Mesenchymal stem cell (in vitro differentiated cells and primary cell): ENCODE data around the gene PPP2R5D.

Experiments used
- DNase-seq: peaks from one replicate; pipeline ENCODE4 v3.0.0-alpha.2; 2013
- H2AFZ ChIP-seq: one replicate; pipeline ENCODE4 v1.6.1; 2013; ENCODE audit warnings: low read depth, mild to moderate bottlenecking, control low read depth, inconsistent platforms, low read length, moderate library complexity
- H2AK5ac ChIP-seq: 2 replicates; pipeline ENCODE4 v1.6.1; 2013; ENCODE audit warnings: low read length, moderate library complexity, mild to moderate bottlenecking, inconsistent platforms; ENCODE audit not compliant: severe bottlenecking
- H2BK120ac ChIP-seq: one replicate; pipeline ENCODE4 v1.6.1; 2013; ENCODE audit warnings: low read depth, mild to moderate bottlenecking, inconsistent platforms, low read length, moderate library complexity
- H2BK12ac ChIP-seq, 2 experiments: one replicate each; pipeline ENCODE4 v1.6.1; 2013; ENCODE audit warnings: inconsistent platforms in 2 of 2, low read length in 2 of 2, mild to moderate bottlenecking in 2 of 2, moderate library complexity in 2 of 2, control low read depth in 1 of 2
- H2BK15ac ChIP-seq: one replicate; pipeline ENCODE4 v1.6.1; 2013; ENCODE audit warnings: mild to moderate bottlenecking, low read depth, inconsistent platforms; ENCODE audit not compliant: poor library complexity, severe bottlenecking
- H2BK5ac ChIP-seq: 2 replicates; pipeline ENCODE4 v1.6.1; 2013; ENCODE audit warnings: low read depth, mild to moderate bottlenecking, low read length, control low read depth, inconsistent platforms; ENCODE audit not compliant: poor library complexity, severe bottlenecking
- H3K14ac ChIP-seq, 2 experiments: one replicate each; pipeline ENCODE4 v1.6.1; 2013; ENCODE audit warnings: inconsistent platforms in 2 of 2, low read length in 2 of 2, control low read depth in 1 of 2, mild to moderate bottlenecking in 1 of 2, moderate library complexity in 1 of 2
- H3K18ac ChIP-seq, 2 experiments: one replicate each; pipeline ENCODE4 v1.6.1; 2013; ENCODE audit warnings: inconsistent platforms in 2 of 2, low read length in 2 of 2, control low read depth in 1 of 2, low read depth in 1 of 2, mild to moderate bottlenecking in 1 of 2
- H3K23ac ChIP-seq, 2 experiments: one replicate each; pipeline ENCODE4 v1.6.1; 2013; ENCODE audit warnings: inconsistent platforms in 2 of 2, low read length in 2 of 2, mild to moderate bottlenecking in 2 of 2, moderate library complexity in 2 of 2, control low read depth in 1 of 2
- H3K27ac ChIP-seq: 2 replicates; pipeline ENCODE4 v1.5.1; 2013; ENCODE audit warnings: mild to moderate bottlenecking, moderate library complexity, low read length, control low read depth, inconsistent platforms; ENCODE audit not compliant: poor library complexity, severe bottlenecking
- H3K27me3 ChIP-seq, 2 experiments: 2 replicates each; pipeline versions ENCODE4 v1.6.1 to v1.7.0; 2013; ENCODE audit warnings: low read length in 2 of 2, mild to moderate bottlenecking in 2 of 2, moderate library complexity in 2 of 2, control low read depth in 1 of 2, inconsistent platforms in 1 of 2; ENCODE audit not compliant: control insufficient read depth in 1 of 2, insufficient read depth in 1 of 2
- H3K36me3 ChIP-seq, 2 experiments: 2 replicates each; pipeline versions ENCODE4 v1.6.1 to v1.7.0; 2013; ENCODE audit warnings: low read length in 2 of 2, control low read depth in 1 of 2, inconsistent platforms in 1 of 2, low read depth in 1 of 2, mild to moderate bottlenecking in 1 of 2; ENCODE audit not compliant: insufficient read depth in 2 of 2, control insufficient read depth in 1 of 2
- H3K4ac ChIP-seq, 2 experiments: one replicate each; pipeline ENCODE4 v1.6.1; 2013; ENCODE audit warnings: inconsistent platforms in 2 of 2, low read length in 2 of 2, mild to moderate bottlenecking in 2 of 2, moderate library complexity in 2 of 2, control low read depth in 1 of 2, low read depth in 1 of 2
- H3K4me1 ChIP-seq: 2 replicates; pipeline ENCODE4 v1.6.1; 2013; ENCODE audit warnings: low read depth, low read length, control low read depth; ENCODE audit not compliant: control insufficient read depth, insufficient read depth
- H3K4me2 ChIP-seq: 2 replicates; pipeline ENCODE4 v1.6.1; 2013; ENCODE audit warnings: low read length, mild to moderate bottlenecking, inconsistent platforms; ENCODE audit not compliant: poor library complexity, severe bottlenecking
- H3K4me3 ChIP-seq, 2 experiments: 2 replicates each; pipeline versions ENCODE4 v1.5.1 to v1.7.0; 2013; ENCODE audit warnings: low read length in 2 of 2, mild to moderate bottlenecking in 2 of 2, control low read depth in 1 of 2, low read depth in 1 of 2; ENCODE audit not compliant: insufficient read depth in 1 of 2
- H3K79me1 ChIP-seq: replicated peaks from 2 replicates; pipeline ENCODE4 v1.6.1; 2013; ENCODE audit warnings: mild to moderate bottlenecking, control low read depth, low read length, inconsistent platforms; ENCODE audit not compliant: poor library complexity, severe bottlenecking
- H3K9ac ChIP-seq: 2 replicates; pipeline ENCODE4 v1.7.0; 2013; ENCODE audit warnings: mild to moderate bottlenecking, low read length, moderate library complexity
- H3K9me3 ChIP-seq: 2 replicates; pipeline ENCODE4 v1.7.0; 2013; ENCODE audit warnings: mild to moderate bottlenecking, low read length; ENCODE audit not compliant: control insufficient read depth
- H4K8ac ChIP-seq: one replicate; pipeline ENCODE4 v1.6.1; 2013; ENCODE audit warnings: inconsistent platforms, mild to moderate bottlenecking, low read length, moderate library complexity
- H4K91ac ChIP-seq: one replicate; pipeline ENCODE4 v1.6.1; 2013; ENCODE audit warnings: mild to moderate bottlenecking, low read length, inconsistent platforms
- WGBS: methylation state at CpG from one replicate; pipeline ENCODE4 v1.1.7; 2013; ENCODE audit warnings: mixed read lengths; 5-methylcytosine and 5-hydroxymethylcytosine counted together

PPP2R5D gene

GRCh38 chr6:42937548-42938427, 46.6 kb upstream of the PPP2R5D start:
- H4K91ac ChIP-seq: no peak overlapping the region
- no peak overlapping the region for H2AFZ ChIP-seq
- H2BK120ac ChIP-seq: no peak overlapping the region
- no peak overlapping the region for H3K4me2 ChIP-seq
- DNase-seq: no peak
- WGBS: 96% methylated on average over 13 of the region's 13 CpGs
- no peak overlapping the region for H3K18ac ChIP-seq
- peaks cover 66 to 74% of the 10 kb centered on the region in 2 experiments for H3K36me3 ChIP-seq
- peaks cover 38% of the 10 kb centered on the region for H3K79me1 ChIP-seq
- H3K4me1 ChIP-seq: peaks cover 2% of the 10 kb centered on the region
- no peak overlapping the region for H3K27ac ChIP-seq
- H3K23ac ChIP-seq: no peak overlapping the region
- no peak overlapping the region for H2AK5ac ChIP-seq
- no peak overlapping the region for H3K4me3 ChIP-seq
- no peak overlapping the region for H3K4ac ChIP-seq
- no peak overlapping the region for H2BK15ac ChIP-seq
- no peaks in the 10 kb centered on the region for H3K9me3 ChIP-seq
- no peak overlapping the region for H2BK5ac ChIP-seq
- H3K27me3 ChIP-seq: no peaks in the 10 kb centered on the region
- no peak overlapping the region for H2BK12ac ChIP-seq
- H3K9ac ChIP-seq: no peak overlapping the region
- no peak overlapping the region for H4K8ac ChIP-seq
- no peak overlapping the region for H3K14ac ChIP-seq

GRCh38 chr6:42938428-42938796, 46.0 kb upstream of the PPP2R5D start:
- Histone ChIP-seq H2AFZ (no peak overlapping the region), H2BK15ac (no peak overlapping the region), H3K4me1 (peaks cover 2% of the 10 kb centered on the region), H4K8ac (no peak overlapping the region), H3K79me1 (peaks cover 38% of the 10 kb centered on the region), H3K4me3 (no peak overlapping the region), H3K36me3 (peaks cover 66 to 73% of the 10 kb centered on the region in 2 experiments), H2BK12ac (no peak overlapping the region), H3K27me3 (no peaks in the 10 kb centered on the region), H3K14ac (no peak overlapping the region), H3K23ac (no peak overlapping the region), H3K27ac (no peak overlapping the region), H2BK120ac (no peak overlapping the region), H3K9me3 (no peaks in the 10 kb centered on the region), H3K4ac (no peak overlapping the region), H2BK5ac (no peak overlapping the region), H3K4me2 (no peak overlapping the region), H4K91ac (no peak overlapping the region), H2AK5ac (no peak overlapping the region), H3K9ac (no peak overlapping the region), H3K18ac (no peak overlapping the region)
- 91% methylated on average over 5 of the region's 5 CpGs for WGBS
- DNase-seq: no peak

DNA sequence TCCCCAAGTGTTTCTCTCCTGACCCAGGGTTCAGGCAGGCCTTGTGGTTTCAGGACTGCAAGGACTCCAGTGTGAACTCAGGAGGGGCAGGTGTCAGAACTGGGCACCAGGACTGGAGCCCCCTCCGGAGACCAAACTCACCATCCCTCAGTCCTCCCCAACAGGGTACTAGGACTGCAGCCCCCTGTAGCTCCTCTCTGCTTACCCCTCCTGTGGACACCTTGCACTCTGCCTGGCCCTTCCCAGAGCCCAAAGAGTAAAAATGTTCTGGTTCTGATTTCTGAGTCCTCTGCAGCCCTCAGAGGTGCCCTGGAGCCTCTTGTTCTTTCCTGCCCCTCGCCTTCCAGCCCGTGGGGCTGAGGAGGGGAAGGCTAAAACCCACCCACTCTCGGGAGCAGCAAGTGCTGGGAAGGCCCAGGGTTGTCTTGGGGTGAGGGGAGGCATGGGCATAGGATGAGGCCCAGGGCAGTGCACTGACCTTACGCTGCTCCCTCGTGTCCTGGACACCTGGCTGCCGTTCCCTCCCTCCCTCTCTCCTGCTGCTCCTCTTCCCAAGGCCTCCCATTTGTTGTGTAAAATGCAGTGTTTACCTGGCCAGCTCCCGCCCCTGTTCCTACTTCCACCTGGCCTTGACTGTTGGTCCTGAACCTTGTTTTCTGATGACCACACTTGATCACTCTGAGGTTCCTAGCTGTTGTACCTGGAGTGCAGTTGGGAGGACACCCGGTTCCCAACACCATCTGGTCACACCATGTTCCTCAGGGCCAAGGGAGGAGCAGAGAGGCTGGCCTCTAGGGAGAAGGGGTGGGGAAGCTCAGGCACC, 45.2 kb upstream of the PPP2R5D start:
- H3K79me1 ChIP-seq: peaks cover 36% of the 10 kb centered on the region

GRCh38 chr6:42939810-42940167, 44.6 kb upstream of the PPP2R5D start:
- DNase-seq: no peak
- Histone ChIP-seq H4K8ac (no peak overlapping the region), H4K91ac (no peak overlapping the region), H3K27ac (no peak overlapping the region), H3K4me3 (no peak overlapping the region), H2AK5ac (no peak overlapping the region), H3K9me3 (no peaks in the 10 kb centered on the region), H3K4me2 (no peak overlapping the region), H3K4me1 (no peaks in the 10 kb centered on the region), H3K36me3 (peaks cover 62 to 70% of the 10 kb centered on the region in 2 experiments), H3K79me1 (peaks cover 34% of the 10 kb centered on the region), H3K23ac (no peak overlapping the region), H2AFZ (no peak overlapping the region), H3K4ac (no peak overlapping the region), H3K9ac (no peak overlapping the region), H3K27me3 (no peaks in the 10 kb centered on the region), H2BK12ac (no peak overlapping the region), H2BK15ac (no peak overlapping the region), H2BK120ac (no peak overlapping the region), H3K18ac (no peak overlapping the region), H3K14ac (no peak overlapping the region), H2BK5ac (no peak overlapping the region)
- WGBS: 86% methylated on average over 2 of the region's 4 CpGs

More for the DNA sequence above, 45.2 kb upstream of the PPP2R5D start:
- Histone ChIP-seq H3K4me2 (no peak overlapping the region), H3K9ac (no peak overlapping the region), H3K23ac (no peak overlapping the region), H3K36me3 (peaks cover 65 to 74% of the 10 kb centered on the region in 2 experiments), H3K9me3 (no peaks in the 10 kb centered on the region), H4K8ac (no peak overlapping the region), H2AK5ac (no peak overlapping the region), H3K14ac (no peak overlapping the region), H3K27ac (no peak overlapping the region), H3K4me3 (no peak overlapping the region), H3K27me3 (no peaks in the 10 kb centered on the region), H2BK120ac (no peak overlapping the region), H2BK5ac (no peak overlapping the region), H3K4ac (no peak overlapping the region), H3K18ac (no peak overlapping the region), H4K91ac (no peak overlapping the region), H2BK12ac (no peak overlapping the region), H3K4me1 (peaks cover under 1% of the 10 kb centered on the region), H2BK15ac (no peak overlapping the region), H2AFZ (no peak overlapping the region)
- no peak for DNase-seq
- 93% methylated on average over 8 of the region's 9 CpGs for WGBS
